Measurements from ENCODE around the gene ECEL1. TPM values are rescaled to one million over a fixed set of nuclear protein-coding genes. Genes with fewer than 3 reads are reported as not detected.
"Not testable (repeated sequence)": the region's sequence is repeated elsewhere in the genome, so short reads cannot be mapped to it uniquely, and the experiment has no call there.

ECEL1 gene, protein sequence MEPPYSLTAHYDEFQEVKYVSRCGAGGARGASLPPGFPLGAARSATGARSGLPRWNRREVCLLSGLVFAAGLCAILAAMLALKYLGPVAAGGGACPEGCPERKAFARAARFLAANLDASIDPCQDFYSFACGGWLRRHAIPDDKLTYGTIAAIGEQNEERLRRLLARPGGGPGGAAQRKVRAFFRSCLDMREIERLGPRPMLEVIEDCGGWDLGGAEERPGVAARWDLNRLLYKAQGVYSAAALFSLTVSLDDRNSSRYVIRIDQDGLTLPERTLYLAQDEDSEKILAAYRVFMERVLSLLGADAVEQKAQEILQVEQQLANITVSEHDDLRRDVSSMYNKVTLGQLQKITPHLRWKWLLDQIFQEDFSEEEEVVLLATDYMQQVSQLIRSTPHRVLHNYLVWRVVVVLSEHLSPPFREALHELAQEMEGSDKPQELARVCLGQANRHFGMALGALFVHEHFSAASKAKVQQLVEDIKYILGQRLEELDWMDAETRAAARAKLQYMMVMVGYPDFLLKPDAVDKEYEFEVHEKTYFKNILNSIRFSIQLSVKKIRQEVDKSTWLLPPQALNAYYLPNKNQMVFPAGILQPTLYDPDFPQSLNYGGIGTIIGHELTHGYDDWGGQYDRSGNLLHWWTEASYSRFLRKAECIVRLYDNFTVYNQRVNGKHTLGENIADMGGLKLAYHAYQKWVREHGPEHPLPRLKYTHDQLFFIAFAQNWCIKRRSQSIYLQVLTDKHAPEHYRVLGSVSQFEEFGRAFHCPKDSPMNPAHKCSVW
- 3.9 TPM for total RNA-seq (ENCODE audit: insufficient read depth, low replicate concordance)

DNA sequence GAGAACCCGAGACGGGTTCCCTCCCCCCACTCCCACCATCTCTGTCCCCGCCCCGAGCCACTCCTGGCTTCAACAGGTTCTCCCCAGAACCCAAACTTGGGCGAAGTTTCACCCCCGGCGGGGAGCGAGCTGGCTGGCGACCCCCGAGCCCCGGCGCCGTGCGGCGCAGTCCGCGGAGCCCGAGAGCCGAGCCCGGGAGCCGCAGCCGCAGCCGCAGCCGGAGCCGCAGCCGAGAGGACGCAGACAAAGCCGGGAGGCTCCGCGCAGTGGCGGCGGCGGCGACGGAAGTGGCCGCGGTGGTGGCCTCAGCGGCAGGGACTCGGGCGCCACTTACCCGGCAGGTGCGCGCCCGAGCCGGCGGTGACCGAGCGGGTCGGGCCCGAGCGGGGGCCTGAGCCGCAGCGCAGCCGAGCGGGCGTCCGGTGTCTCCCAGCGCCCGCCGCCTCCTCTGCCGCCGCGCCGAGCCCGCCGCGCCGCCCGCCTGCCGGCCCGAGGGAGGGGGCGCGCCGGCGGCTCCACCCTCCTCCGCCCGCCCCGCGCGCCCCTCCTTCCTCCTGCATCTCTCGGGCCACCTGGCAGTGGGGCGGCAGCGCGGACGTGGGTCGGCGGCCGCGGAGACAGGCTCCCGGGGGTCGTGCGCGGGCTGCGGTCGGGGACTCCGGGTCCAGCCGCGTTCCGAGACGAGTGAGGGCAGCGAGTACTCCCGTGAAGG, at the start of gene ECEL1:
Gene ECEL1, minus strand, starts transcription at position 450 of the 712 bp plus-strand sequence. CDS start 1,181 bp downstream, outside the sequence.
- no peak for DNase-seq (ENCODE audit: low spot score)

DNA sequence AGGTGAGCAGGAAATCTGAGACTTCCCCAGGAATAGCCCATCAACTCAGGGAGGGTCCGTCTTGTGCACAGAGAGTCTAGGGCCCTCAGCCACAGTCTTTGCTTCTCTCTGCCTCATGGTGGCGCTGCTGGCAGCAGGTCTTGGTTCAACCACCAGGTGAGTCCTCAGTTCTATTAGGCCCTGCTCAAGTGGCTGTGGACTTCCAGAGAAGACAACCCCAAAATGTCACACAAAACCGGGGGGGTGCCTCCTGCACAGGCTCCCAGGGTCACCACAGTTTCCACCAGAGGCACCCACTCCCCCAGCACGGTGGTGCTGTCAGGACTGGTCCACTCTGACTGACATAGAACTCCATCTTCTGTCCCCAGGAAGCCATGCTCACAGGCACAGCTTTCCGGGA, 49.4 kb upstream of the ECEL1 start:
- no peak for DNase-seq (ENCODE audit: low spot score)

DNA sequence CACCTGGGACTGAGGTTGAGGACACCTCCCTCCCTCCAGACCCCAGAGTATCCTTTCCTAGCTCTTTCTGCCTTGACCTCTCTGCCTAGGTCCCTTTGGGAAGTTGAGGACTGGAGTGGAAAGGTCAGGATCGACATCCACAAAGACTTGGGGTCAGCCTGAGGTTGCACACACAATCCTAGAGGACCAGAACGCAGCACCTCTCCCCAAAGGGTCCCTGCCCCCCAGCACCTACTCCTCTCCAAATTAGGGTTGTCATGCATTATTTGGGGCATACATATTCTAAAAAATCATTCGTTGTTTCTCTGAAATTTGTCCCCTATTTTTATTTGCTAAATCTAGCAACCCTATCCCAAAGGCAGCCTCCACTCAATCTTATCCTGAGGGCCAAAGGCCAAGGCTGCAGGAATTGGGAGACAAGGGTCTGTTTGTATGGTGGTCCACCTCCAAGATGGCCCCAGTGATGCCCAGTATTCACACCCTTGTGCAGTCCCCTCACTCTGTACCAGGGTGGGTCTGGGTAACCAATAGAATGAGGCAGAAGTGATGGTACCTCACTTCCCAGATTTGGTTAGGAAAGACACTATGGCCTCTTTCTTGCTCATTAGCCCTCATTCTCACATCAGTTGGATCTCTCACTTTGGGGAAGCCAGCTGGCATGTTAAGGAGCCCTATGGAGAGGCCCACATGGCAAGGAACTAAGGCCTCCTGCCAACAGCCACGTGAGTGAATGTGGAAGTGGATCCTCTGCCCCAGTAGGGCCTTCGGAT, 48.3 kb upstream of the ECEL1 start:
- no peak for DNase-seq (ENCODE audit: low spot score)

DNA sequence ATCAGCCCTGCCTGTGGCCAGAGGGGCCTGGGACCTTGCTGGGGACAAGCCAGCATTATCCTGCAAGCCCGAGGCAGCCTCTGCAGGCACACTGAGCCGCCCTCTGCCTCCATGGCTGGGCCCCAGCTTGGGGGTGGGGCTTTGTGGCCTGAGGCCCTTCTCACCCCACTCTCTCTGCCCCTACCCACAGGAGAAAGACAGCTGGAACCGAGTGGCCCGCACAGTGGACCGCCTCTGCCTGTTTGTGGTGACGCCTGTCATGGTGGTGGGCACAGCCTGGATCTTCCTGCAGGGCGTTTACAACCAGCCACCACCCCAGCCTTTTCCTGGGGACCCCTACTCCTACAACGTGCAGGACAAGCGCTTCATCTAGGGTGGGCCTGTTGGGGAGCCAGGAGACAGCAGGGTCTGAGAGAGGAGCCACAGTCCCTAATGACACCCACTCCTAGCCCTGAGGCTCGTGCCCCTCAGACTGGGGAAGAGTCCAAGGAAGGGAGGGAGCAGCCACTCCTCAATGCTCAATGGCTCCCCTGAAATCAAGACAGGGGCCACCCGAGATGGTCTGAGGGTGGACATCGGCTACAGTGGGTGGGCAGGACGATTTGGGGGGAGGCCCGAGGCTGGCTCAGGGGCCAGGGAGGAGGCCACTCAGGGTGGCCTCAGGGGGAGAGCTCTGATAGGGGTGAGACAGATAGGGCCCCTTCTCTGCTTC, 47.5 kb upstream of the ECEL1 start:
- DNase-seq (ENCODE audit: low spot score): no peak

DNA sequence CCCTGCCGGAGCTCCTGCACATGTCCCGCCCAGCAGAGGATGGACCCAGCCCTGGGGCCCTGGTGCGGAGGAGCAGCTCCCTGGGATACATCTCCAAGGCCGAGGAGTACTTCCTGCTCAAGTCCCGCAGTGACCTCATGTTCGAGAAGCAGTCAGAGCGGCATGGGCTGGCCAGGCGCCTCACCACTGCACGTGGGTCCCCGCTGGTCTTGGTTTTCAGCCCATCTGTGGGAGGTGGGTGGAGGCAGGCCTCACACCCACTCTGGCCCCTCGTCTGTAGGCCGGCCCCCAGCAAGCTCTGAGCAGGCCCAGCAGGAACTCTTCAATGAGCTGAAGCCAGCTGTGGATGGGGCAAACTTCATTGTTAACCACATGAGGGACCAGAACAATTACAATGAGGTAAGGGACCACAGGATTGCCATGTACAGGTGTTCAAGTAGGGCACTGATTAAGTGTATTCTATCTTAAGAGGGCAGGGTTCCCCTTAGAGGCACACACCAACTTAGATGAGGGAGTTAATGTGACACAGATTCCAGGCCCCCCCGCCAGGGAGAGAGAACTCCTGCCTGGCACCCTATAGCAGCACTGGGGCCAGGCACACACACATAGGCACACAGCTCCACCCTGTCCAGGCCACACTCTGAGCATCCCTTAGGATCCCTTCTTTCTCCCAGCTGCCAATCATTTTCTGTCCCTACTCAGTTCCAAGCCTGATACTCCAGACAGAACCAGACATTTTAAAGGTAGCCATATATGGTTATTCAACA, 46.5 kb upstream of the ECEL1 start:
- DNase-seq (ENCODE audit: low spot score): no peak

DNA sequence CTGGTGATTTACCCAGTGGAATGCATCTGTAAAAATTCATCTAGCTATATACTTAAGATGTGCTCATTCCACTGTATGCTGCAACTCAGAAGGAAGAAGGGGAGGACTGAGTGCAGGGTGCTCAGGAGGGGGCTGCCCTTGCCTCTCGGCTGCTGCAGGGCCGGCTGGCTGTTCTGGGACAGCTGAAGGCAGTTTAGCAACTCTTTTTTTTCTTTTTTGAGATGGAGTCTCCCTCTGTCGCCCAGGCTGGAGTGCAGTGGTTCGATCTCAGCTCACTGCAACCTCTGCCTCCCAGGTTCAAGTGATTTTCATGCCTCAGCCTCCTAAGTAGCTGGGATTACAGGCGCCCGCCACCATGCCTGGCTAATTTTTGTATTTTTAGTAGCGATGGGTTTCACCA, 45.2 kb upstream of the ECEL1 start:
- not testable (repeated sequence) for DNase-seq (ENCODE audit: low spot score)

DNA sequence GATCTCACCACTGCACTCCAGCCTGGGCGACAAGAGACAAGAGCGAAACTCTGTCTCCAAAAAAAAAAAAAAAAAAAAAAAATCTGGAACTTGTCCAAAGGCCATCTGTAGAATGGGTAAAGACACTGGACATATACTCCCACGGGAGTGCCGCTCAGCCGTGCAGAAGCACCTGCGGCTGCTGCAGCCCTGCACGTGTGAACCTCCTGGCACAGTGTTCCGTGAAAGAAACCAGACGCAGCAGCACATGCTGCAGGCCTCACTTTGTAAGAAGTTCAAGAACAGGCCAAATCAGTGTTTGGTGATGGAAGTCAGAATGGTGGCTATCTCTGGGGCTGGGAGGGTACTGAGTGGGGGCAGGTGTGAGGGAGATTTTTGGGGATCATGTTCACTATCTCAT, 44.8 kb upstream of the ECEL1 start:
- peak; percentile 40 for DNase-seq (ENCODE audit: low spot score)

DNA sequence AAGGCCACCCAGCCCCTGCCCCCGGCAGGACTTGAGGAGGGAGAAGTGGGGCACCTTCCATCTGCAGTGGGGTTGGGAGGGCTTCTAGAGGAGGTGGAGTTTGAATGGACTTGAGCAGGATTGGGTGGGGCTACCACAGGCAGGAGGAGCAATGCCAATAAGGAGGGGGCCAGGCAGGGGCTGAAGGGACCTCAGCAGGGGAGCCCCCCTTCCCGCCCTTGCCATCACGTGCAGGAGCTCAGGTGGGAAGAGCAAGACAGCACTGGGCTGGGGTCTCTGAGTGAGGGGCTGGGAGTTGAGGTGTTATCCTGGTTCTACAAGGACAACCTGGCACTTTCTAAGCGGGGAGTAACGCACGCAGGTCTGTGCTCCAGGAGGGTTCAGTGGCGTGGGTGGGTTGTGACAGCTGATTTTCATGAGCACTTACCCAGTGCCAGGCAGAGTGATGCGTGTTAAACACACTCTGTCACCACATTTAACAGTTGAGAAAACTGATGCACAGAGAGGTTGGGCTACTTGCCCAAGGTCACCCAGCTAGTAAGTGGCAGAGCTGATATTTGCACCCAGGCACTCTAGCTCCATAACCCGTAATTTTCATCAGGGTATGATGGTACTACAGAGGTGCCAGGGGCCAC, 43.1 kb upstream of the ECEL1 start:
- no peak for DNase-seq (ENCODE audit: low spot score)

DNA sequence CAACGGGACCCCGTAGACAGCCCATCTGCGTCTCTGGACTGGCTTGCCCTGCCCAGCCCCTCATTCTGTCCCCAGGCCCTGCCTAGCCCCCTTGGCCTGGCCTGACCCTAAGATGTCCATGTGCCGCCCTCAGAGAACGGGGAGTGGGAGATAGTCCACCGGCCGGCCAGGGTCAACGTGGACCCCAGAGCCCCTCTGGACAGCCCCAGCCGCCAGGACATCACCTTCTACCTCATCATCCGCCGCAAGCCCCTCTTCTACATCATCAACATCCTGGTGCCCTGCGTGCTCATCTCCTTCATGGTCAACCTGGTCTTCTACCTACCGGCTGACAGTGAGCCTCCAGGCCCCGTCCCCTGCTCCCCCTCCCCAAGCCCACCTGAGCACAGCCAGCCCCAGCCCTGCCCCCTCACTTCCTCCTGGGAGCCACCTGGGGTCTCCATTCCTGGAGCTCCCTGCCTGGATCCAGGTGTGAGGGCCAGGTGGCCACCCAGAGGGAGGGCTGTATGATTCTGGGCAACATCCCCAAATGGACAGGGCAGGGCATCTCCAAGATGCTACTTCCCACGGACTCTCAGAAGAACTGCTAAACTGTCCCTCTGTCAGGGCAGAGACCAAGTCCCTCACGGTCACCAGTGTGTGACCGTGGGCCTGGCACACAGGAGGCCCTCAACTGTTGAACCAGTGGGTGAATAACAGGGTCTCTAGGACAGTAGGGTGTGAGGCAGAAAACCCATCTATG, 42.3 kb upstream of the ECEL1 start:
- DNase-seq (ENCODE audit: low spot score): no peak

DNA sequence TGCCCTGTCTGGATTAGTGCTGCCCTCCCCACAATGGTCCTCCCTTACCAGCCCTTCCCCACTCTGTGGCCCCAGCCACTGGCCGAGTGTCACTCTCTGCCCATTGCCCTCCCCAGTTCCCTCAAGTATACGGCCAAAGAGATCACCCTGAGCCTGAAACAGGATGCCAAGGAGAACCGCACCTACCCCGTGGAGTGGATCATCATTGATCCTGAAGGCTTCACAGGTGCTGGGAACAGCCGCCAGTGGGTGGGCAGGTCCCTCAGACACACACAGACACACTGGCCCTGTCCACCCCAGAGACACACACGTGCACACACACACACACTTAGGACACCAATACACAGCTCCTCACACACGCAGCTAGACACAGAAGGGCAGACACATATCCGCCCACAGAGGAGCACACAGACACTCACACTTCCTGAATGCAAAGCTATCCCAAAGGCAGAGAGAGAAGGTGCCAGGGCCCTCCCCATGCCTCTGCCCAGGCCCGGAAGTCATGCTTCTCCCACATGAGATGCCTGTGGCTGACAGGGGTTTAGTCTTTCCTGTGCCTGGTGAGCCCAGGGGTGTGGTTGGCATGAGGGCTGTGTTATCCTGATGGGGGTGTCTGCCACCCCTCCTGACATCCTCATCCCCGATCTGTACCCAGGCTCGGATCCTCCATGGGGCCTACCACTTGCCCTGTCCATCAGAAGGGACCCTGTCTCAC, 41.3 kb upstream of the ECEL1 start:
- DNase-seq (ENCODE audit: low spot score): no peak

DNA sequence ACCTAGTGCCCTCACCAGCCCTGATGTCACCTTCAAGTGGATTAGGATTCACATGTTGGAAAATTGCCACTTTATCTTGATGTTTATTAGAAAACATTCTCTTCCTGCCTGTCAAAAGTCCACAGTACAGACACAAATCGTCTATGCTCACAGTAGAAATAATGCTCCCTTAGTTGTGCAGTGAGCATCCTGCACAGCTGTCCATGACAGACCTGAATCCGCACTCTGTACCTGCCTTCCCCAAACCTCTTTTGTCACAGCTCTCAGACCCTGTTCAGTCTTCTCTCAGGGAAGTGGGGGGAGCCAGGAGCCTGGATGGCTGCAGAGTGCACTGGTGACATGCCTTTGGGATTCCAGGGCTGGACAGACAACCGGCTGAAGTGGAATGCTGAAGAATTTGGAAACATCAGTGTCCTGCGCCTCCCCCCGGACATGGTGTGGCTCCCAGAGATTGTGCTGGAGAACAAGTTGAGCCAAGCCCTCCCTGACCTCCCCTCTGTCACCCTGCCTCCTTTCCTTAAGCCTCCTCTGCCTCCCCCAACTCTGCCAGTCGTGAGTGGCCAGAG, 40.4 kb upstream of the ECEL1 start:
- DNase-seq (ENCODE audit: low spot score): no peak

DNA sequence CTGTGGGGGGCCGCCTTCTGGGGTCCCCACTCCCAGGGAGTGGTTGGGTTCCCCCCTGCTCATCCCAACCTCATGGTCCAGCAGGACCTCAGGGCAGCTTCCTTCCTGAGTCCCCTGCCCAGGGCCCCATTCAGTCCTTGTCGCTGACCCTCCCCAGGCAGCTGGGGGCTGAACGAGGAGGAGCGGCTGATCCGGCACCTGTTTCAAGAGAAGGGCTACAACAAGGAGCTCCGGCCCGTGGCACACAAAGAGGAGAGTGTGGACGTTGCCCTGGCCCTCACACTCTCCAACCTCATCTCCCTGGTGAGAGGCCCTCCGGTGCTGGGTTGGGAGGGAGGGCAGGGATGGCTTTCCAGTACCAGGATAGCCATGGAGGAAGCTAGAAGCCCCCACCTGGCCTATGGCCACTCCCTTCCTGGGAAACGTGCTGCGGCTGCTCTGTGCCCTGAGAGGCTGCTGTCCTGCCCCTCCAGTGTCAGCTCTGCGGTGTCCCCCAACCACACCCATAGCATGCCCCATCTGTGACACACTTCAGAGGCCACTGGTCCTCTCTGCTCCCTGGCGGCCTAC, 38.8 kb upstream of the ECEL1 start:
- DNase-seq (ENCODE audit: low spot score): no peak

DNA sequence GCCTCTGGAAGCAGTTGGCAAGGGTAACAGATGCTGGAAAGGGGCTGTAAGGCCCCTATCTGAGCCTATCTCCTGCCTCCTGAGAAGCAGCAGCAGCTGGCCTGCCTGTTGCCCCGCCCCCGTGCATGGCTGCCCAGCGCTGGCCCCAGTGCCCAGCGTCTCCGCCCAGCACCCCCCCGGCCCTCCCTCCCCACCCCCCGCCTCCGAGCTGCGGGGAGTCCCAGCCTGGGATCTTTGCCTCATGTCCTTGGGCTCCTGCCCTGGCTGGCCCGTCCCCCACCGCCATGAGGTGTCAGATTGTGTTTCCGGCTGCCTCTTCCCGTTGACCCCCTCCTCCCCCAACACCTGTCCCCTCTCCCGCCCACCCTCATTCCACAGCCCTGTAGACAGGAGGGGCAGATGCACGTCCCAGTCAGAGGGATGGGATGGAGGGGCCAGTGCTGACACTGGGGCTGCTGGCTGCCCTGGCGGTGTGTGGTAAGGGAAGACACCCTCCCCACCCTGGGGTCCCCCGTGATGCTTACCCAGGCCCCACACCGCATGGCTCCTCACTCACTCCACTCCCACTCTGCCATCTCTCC, 38.2 kb upstream of the ECEL1 start, which contains the start of gene CHRND:
Gene CHRND, plus strand, starts transcription at position 370 of the 581 bp plus-strand sequence. Its CDS starts 56 bp downstream, at position 426.
- DNase-seq (ENCODE audit: low spot score): peak; percentile 64

DNA sequence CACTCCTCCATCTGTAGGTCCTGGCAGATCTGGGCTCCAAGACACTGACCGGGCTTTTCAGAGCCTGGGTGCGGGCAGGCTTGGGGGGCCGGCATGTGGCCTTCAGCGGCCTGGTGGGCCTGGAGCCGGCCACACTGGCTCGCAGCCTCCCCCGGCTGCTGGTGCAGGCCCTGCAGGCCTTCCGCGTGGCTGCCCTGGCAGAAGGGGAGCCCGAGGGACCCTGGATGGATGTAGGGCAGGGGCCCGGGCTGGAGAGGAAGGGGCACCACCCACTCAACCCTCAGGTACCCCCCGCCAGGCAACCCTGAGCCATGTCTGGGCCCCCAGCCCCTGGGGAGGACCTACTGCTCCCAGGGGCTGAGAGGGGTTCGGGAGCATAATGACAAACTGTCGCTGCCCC, 37.6 kb upstream of the ECEL1 start:
- no peak for DNase-seq (ENCODE audit: low spot score)

DNA sequence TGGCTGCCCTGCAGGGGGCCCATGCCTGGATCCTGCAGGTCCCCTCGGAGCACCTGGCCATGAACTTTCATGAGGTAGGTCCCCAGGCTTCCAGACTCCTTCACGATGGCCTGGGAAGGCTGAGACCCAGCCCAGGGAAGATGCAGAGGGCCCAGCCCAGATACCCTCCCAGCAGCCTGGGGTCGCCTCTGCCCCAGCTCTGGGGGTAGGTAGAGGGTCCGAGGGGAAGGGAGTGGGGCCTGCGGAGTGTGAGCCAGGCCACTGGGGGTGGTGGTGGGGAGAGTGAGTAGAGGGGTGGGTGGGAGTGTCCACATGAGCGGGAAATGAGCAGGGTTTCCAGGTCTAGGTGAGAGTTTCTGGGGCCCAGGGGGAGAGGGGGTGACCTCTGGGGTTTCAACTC, 37.1 kb upstream of the ECEL1 start:
- DNase-seq (ENCODE audit: low spot score): no peak

DNA sequence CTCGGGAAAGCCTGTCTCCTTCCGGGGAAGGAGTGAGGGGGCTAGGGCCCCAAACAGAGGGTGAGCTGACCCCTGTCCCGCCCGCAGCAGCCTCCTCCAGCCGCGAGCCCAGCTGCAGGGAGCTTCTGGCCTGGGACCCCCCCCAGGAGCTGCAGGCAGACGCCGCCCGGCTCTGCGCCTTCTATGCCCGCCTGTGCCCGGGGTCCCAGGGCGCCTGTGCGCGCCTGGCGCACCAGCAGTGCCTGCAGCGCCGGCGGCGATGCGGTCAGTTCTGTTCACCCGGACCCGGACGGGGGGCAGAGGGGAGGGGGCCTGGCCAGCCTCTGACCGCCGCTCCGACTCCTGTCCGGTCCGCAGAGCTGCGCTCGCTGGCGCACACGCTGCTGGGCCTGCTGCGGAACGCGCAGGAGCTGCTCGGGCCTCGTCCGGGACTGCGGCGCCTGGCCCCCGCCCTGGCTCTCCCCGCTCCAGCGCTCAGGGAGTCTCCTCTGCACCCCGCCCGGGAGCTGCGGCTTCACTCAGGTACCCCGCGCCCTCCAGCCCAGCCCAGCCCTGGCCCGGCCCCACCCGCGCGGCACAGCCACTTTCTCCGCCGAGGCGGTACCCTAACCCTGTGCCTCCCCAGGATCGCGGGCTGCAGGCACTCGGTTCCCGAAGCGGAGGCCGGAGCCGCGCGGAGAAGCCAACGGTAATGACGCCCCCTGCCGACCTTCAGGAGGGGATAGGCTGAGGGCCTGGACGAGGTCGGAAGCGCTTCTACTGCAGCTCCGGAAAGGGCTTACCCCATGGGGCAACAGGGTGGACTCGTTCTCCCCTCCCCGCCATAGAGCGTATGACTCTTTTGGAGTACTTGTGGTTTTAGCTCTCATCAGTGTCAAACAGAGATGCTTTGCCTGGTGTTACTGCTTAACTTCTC, 36.3 kb upstream of the ECEL1 start:
- no peak for DNase-seq (ENCODE audit: low spot score)

Measured in umbilical cord (tissue), 2 donors.